SH-SY5Y (cell line): ENCODE data around the gene ATG7.

Experiments used
- GATA2 ChIP-seq: IDR thresholded peaks from 2 replicates; pipeline ENCODE4 v1.6.1; 2011; ENCODE audit warnings: mild to moderate bottlenecking, low read depth, low read length
- GATA3 ChIP-seq: IDR thresholded peaks from 2 replicates; pipeline ENCODE4 v1.6.1; 2011; ENCODE audit warnings: low read depth, mild to moderate bottlenecking, low read length, moderate library complexity

DNA sequence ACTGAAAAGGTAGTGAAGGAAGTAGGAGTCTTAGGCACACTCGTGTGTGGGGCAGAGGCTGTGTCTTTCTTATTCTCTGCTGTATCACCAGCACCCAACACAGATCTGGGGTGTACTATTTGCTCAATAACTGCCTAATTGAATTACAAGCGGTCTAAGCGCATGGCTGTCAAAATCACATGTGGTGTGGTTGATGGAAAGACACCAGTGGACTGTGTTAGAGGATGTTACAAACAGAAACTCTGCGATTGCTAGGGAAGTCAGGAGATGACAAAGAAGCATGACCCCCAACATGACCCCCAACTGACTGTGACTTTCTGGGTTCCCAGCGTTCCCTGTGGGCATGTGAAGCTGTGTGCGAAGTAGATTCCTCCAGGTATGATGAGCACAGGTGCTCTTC is 32.0 kb downstream of the ATG7 start:
- TF ChIP-seq GATA2 (no peak), GATA3 (no peak)
